PFSK-1 (cell line): ENCODE data around the gene CPNE9.

Experiments
- FOXP2 ChIP-seq: optimal IDR thresholded peaks from 2 replicates; pipeline ENCODE3; 2011; ENCODE audit warnings: borderline replicate concordance, control low read depth, inconsistent platforms; ENCODE audit not compliant: insufficient read depth; ENCODE audit errors: extremely low read length, extremely low read depth
- POLR2AphosphoS5 ChIP-seq: IDR thresholded peaks from 2 replicates; pipeline ENCODE4 v1.6.1; 2012; ENCODE audit warnings: low read depth, mild to moderate bottlenecking, control low read depth, low read length, moderate library complexity
- REST ChIP-seq, 2 experiments: IDR thresholded peaks; 2 replicates each; pipeline versions ENCODE4 v1.6.1 to v1.8.0; 2011 to 2012; ENCODE audit warnings: low read depth in 2 of 2, low read length in 2 of 2, control low read depth in 1 of 2, inconsistent platforms in 1 of 2, mild to moderate bottlenecking in 1 of 2, moderate library complexity in 1 of 2; ENCODE audit not compliant: insufficient read depth in 1 of 2
- SIN3A ChIP-seq: IDR thresholded peaks from 2 replicates; pipeline ENCODE4 v1.6.1; 2012; ENCODE audit warnings: mild to moderate bottlenecking, low read length, moderate library complexity, borderline replicate concordance; ENCODE audit not compliant: insufficient read depth
- TAF1 ChIP-seq: IDR thresholded peaks from 2 replicates; pipeline ENCODE4 v1.6.1; 2012; ENCODE audit warnings: low read length, control low read depth, borderline replicate concordance; ENCODE audit not compliant: insufficient read depth

The CPNE9 gene

GRCh38 chr3:9691636-9692035, 12.0 kb upstream of the CPNE9 start:
- TF ChIP-seq TAF1 (no peak), POLR2AphosphoS5 (no peak), SIN3A (no peak), REST (IDR thresholded peaks at IDR 0.05; ENCODE audit: insufficient read depth in 1 of 2, low read depth in 2 of 2, low read length in 2 of 2) (no peak), FOXP2 (no peak)

GRCh38 chr3:9692416-9692815, 11.2 kb upstream of the CPNE9 start:
- no peak for TF ChIP-seq FOXP2

- TF ChIP-seq TAF1 (no peak), POLR2AphosphoS5 (no peak), REST (IDR thresholded peaks at IDR 0.05; ENCODE audit: insufficient read depth in 1 of 2, low read depth in 2 of 2, low read length in 2 of 2) (no peak), FOXP2 (no peak), SIN3A (no peak)
These were observed 8.3 kb upstream of the CPNE9 start for GRCh38 chr3:9695345-9695744.

- no peak for TF ChIP-seq FOXP2
- no peak for TF ChIP-seq SIN3A
- no peak for TF ChIP-seq TAF1
- no peak for TF ChIP-seq REST (IDR thresholded peaks at IDR 0.05; ENCODE audit: insufficient read depth in 1 of 2, low read depth in 2 of 2, low read length in 2 of 2)
- no peak for TF ChIP-seq POLR2AphosphoS5
These were observed 7.9 kb upstream of the CPNE9 start for GRCh38 chr3:9695746-9696145.

GRCh38 chr3:9696480-9697220, 7.0 kb upstream of the CPNE9 start:
- TF ChIP-seq POLR2AphosphoS5: no peak
- TF ChIP-seq REST (IDR thresholded peaks at IDR 0.05; ENCODE audit: insufficient read depth in 1 of 2, low read depth in 2 of 2, low read length in 2 of 2): no peak
- no peak for TF ChIP-seq TAF1
- TF ChIP-seq SIN3A: no peak
- no peak for TF ChIP-seq FOXP2
